Loucy (cell line): ENCODE measurements around the gene LAIR1.

Experiments used
- H2AFZ ChIP-seq: fragments of 200-600 bp; sonication (generic); 2 replicates; pipeline ENCODE4 v1.6.0; 2016; ENCODE audit warnings: antibody characterized with exemption, mild to moderate bottlenecking, low read length, moderate library complexity
- H3F3A ChIP-seq: fragments of 200-600 bp; 2 replicates; pipeline ENCODE4 v1.6.0; 2016; ENCODE audit warnings: antibody characterized with exemption, low read depth, mild to moderate bottlenecking
- H3K27me3 ChIP-seq: fragments of 200-600 bp; sonication (generic); 2 replicates; pipeline ENCODE4 v1.6.1; 2014; ENCODE audit warnings: low read length, mild to moderate bottlenecking; ENCODE audit not compliant: insufficient read depth, poor library complexity, severe bottlenecking
- H3K36me3 ChIP-seq: fragments of 200-600 bp; sonication (generic); 2 replicates; pipeline ENCODE4 v1.6.1; 2016; ENCODE audit warnings: low read length; ENCODE audit not compliant: insufficient read depth
- H3K4me1 ChIP-seq: fragments of 200-600 bp; sonication (generic); 2 replicates; pipeline ENCODE4 v1.5.1; 2014; ENCODE audit warnings: low read length, mild to moderate bottlenecking; ENCODE audit not compliant: insufficient read depth, poor library complexity, severe bottlenecking
- H3K4me2 ChIP-seq: fragments of 200-600 bp; sonication (generic); 2 replicates; pipeline ENCODE4 v1.6.0; 2014; ENCODE audit warnings: antibody characterized with exemption, low read length, low read depth, mild to moderate bottlenecking; ENCODE audit not compliant: poor library complexity, severe bottlenecking
- H3K4me3 ChIP-seq: fragments of 200-600 bp; sonication (generic); 2 replicates; pipeline ENCODE4 v1.5.1; 2014; ENCODE audit warnings: low read length, mild to moderate bottlenecking, mixed read lengths; ENCODE audit not compliant: poor library complexity, severe bottlenecking
- H3K79me2 ChIP-seq: fragments of 200-600 bp; sonication (generic); 2 replicates; pipeline ENCODE4 v1.6.1; 2014; ENCODE audit warnings: low read length; ENCODE audit not compliant: insufficient read depth
- H3K9ac ChIP-seq: fragments of 200-600 bp; sonication (generic); 2 replicates; pipeline ENCODE4 v1.6.0; 2014; ENCODE audit warnings: mild to moderate bottlenecking, low read depth, low read length, moderate library complexity; ENCODE audit not compliant: poor library complexity, severe bottlenecking
- H3K9me2 ChIP-seq: fragments of 200-600 bp; sonication (generic); replicated peaks from 2 replicates; pipeline ENCODE4 v1.6.1; 2016; ENCODE audit warnings: low read depth, low read length, mixed read lengths
- H3K9me3 ChIP-seq: fragments of 200-600 bp; sonication (generic); 2 replicates; pipeline ENCODE4 v1.6.1; 2014; ENCODE audit warnings: mild to moderate bottlenecking, antibody characterized with exemption, low read length, low read depth; ENCODE audit not compliant: insufficient read depth
- H4K20me1 ChIP-seq: fragments of 200-600 bp; sonication (generic); 2 replicates; pipeline ENCODE4 v1.6.0; 2014; ENCODE audit warnings: antibody characterized with exemption, low read length, mild to moderate bottlenecking; ENCODE audit not compliant: insufficient read depth, poor library complexity, severe bottlenecking
- EZH2phosphoT487 ChIP-seq: fragments of 200-600 bp; IDR thresholded peaks from 2 replicates; pipeline ENCODE4 v1.6.1; 2018; ENCODE audit warnings: antibody characterized with exemption, mild to moderate bottlenecking, moderate library complexity, borderline replicate concordance
- TF ChIP-seq, protein P1 (sequence below): fragments of 200-600 bp; sonication (generic); conservative IDR thresholded peaks from 2 replicates; pipeline ENCODE4 v1.5.1; 2014; ENCODE audit warnings: mild to moderate bottlenecking, antibody characterized with exemption, low read length

Gene LAIR1

DNA sequence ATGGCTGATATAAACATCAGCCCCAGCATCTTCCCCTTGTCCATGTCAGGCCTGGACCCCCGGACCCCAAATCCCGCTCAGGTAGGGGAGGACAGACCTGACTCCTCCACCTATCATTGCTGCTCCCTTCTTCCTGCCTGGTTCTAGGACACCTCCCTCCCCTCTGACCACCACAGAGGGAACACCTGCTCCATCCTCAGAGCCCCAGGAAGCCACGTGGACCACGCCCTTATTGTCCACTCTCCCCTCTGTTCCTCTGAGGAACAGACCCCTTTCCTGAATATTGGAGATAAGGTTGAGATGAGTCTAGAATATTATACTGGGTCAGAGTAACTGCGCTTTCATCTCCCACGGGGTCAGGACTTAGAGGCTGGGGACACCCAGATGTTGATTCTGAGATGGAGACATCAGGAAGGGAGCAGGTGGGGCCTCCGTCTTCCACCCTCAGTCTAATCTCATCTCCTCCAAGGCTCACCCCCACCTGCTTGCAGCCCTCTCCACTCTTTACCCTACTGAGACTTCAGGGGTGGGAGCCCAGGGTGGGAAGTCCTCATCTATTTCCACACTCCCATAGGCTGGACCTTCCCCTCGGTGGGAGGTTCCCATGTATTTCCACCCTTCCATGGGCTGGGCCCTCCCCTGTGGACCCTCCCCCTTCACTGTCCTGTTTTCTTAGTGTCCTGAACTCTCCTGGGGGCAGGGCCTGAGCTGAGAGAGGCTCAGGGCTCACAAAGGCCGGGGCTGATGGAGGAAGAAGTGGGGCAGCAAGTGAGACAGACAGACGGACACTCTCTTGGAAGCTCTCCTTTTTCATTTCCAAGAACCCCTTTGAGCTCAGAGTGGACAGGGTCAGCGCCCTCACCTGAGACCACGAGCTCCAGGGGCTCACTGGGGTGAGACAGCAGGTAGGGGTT lies 28.5 kb downstream of the LAIR1 start:
- Histone ChIP-seq H3K4me2 (no peak overlapping the region), H3F3A (no peaks in the 10 kb centered on the region), H3K79me2 (no peaks in the 10 kb centered on the region), H3K9me2 (no peaks in the 10 kb centered on the region), H3K4me1 (no peaks in the 10 kb centered on the region), H3K9me3 (no peaks in the 10 kb centered on the region), H3K4me3 (no peak overlapping the region), H3K27me3 (no peaks in the 10 kb centered on the region), H3K36me3 (no peaks in the 10 kb centered on the region), H2AFZ (no peak overlapping the region), H4K20me1 (no peaks in the 10 kb centered on the region), H3K9ac (no peak overlapping the region)
- no peak for TF ChIP-seq EZH2phosphoT487
- TF ChIP-seq, protein P1, sequence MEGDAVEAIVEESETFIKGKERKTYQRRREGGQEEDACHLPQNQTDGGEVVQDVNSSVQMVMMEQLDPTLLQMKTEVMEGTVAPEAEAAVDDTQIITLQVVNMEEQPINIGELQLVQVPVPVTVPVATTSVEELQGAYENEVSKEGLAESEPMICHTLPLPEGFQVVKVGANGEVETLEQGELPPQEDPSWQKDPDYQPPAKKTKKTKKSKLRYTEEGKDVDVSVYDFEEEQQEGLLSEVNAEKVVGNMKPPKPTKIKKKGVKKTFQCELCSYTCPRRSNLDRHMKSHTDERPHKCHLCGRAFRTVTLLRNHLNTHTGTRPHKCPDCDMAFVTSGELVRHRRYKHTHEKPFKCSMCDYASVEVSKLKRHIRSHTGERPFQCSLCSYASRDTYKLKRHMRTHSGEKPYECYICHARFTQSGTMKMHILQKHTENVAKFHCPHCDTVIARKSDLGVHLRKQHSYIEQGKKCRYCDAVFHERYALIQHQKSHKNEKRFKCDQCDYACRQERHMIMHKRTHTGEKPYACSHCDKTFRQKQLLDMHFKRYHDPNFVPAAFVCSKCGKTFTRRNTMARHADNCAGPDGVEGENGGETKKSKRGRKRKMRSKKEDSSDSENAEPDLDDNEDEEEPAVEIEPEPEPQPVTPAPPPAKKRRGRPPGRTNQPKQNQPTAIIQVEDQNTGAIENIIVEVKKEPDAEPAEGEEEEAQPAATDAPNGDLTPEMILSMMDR = no peak

DNA sequence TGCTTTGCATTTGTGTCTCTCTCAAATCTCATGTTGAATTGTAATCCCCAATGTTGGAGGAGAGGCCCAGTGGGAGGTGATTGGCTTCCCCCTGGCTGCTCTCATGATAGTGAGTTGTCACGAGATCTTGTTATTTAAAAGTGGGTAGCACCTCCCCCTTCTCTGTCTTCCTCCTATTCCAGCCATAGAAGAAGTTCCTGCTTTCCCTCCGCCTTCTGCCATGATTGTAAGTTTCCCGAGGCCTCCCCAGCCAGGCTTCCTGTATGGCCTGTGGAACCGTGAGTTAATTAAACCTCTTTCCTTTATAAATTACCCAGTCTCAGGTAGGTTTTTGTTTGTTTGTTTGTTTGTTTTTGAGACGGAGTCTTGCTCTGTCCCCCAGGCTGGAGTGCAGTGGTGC lies 29.6 kb downstream of the LAIR1 start:
- H3K9ac ChIP-seq = no peak overlapping the region
- H3K36me3 ChIP-seq = no peaks in the 10 kb centered on the region
- H2AFZ ChIP-seq = no peak overlapping the region
- H3F3A ChIP-seq = no peaks in the 10 kb centered on the region
- no peaks in the 10 kb centered on the region for H3K9me2 ChIP-seq
- H3K9me3 ChIP-seq = no peaks in the 10 kb centered on the region
- no peak for TF ChIP-seq EZH2phosphoT487
- TF ChIP-seq, protein P1 = no peak
- H3K79me2 ChIP-seq = no peaks in the 10 kb centered on the region
- H3K4me1 ChIP-seq = no peaks in the 10 kb centered on the region
- H4K20me1 ChIP-seq = no peaks in the 10 kb centered on the region
- no peak overlapping the region for H3K4me2 ChIP-seq
- no peaks in the 10 kb centered on the region for H3K27me3 ChIP-seq
- H3K4me3 ChIP-seq = no peak overlapping the region

DNA sequence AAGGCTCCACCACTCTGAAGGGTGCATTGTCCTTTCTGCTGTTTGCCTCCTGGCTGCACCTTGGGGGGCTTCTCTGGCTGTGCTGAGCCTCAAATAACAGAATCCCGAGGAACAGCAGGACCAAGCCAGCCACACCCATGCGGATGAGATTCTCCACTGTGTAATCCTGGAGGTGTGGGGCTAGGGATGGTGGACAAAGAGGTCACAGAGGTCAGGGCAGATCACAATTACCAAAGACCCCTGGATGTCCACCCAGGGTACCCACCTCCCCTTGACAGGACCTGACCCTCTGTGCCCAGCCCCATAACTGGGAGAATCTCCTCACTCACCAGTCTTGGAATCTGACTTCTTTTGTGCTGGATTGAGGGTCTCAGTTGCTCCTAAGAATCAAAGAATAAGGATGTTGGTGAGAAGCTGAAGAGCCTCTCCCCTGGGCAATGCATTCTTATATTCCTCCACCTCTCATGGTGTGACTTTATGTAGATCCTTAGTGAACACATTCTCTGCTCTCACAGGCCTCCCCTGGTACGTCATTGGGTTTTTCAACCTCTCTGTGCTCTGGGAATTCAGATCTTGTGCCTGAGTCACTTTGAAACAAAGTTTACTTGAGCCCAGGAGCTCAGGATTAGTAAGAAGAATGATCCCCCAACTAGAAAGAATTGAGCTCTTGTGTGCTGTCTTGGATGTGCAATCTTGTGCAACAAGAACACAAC lies 31.0 kb downstream of the LAIR1 start:
- no peaks in the 10 kb centered on the region for H3K27me3 ChIP-seq
- H3K9me3 ChIP-seq = no peaks in the 10 kb centered on the region
- no peaks in the 10 kb centered on the region for H3K36me3 ChIP-seq
- no peak overlapping the region; the same call in 1 of the 2 replicates for H2AFZ ChIP-seq
- no peaks in the 10 kb centered on the region for H3K4me1 ChIP-seq
- H3F3A ChIP-seq = no peaks in the 10 kb centered on the region
- H3K9ac ChIP-seq = no peak overlapping the region
- no peak overlapping the region for H3K4me2 ChIP-seq
- no peaks in the 10 kb centered on the region for H3K9me2 ChIP-seq
- TF ChIP-seq EZH2phosphoT487 = no peak
- TF ChIP-seq, protein P1 = no peak
- no peaks in the 10 kb centered on the region for H3K79me2 ChIP-seq
- no peaks in the 10 kb centered on the region for H4K20me1 ChIP-seq
- H3K4me3 ChIP-seq = no peak overlapping the region
